ENCODE measurements around the gene CDKN3.
A peak's percentile ranks its signal among the peaks of the same experiment; 100 is the strongest.

Gene CDKN3

GRCh38 chr14:54396493-54397335 lies at the start of gene CDKN3:
CDKN3 (plus strand) TSS chr14:54397007; CDS start chr14:54397069, 62 bp downstream.
- peak; percentile 95 for DNase-seq (ENCODE audit: low read depth)

- no peak for DNase-seq (ENCODE audit: low read depth)
Measured at GRCh38 chr14:54347044-54347443, 49.8 kb upstream of the CDKN3 start.

- no peak for DNase-seq (ENCODE audit: low read depth)
Measured at GRCh38 chr14:54348001-54348611, 48.7 kb upstream of the CDKN3 start.

- no peak for DNase-seq (ENCODE audit: low read depth)
Measured at GRCh38 chr14:54348923-54349620, 47.7 kb upstream of the CDKN3 start.

- no peak for DNase-seq (ENCODE audit: low read depth)
Measured at GRCh38 chr14:54349713-54350112, 47.1 kb upstream of the CDKN3 start.

- DNase-seq (ENCODE audit: low read depth) = no peak
Measured at GRCh38 chr14:54350203-54350602, 46.6 kb upstream of the CDKN3 start.

- no peak for DNase-seq (ENCODE audit: low read depth)
Measured at GRCh38 chr14:54353266-54353665, 43.5 kb upstream of the CDKN3 start.

- no peak for DNase-seq (ENCODE audit: low read depth)
Measured at GRCh38 chr14:54353694-54354093, 43.1 kb upstream of the CDKN3 start.

GRCh38 chr14:54354096-54354495 lies 42.7 kb upstream of the CDKN3 start:
- no peak for DNase-seq (ENCODE audit: low read depth)

GRCh38 chr14:54354968-54355641 lies 41.7 kb upstream of the CDKN3 start:
- DNase-seq (ENCODE audit: low read depth) = no peak

GRCh38 chr14:54355698-54356097 lies 41.1 kb upstream of the CDKN3 start:
- DNase-seq (ENCODE audit: low read depth) = no peak

- no peak for DNase-seq (ENCODE audit: low read depth)
Measured at GRCh38 chr14:54356172-54356571, 40.6 kb upstream of the CDKN3 start.

GRCh38 chr14:54360667-54361066 lies 36.1 kb upstream of the CDKN3 start:
- no peak for DNase-seq (ENCODE audit: low read depth)

- DNase-seq (ENCODE audit: low read depth) = no peak
Measured at GRCh38 chr14:54362089-54362504, 34.7 kb upstream of the CDKN3 start.

GRCh38 chr14:54362759-54363437 lies 33.9 kb upstream of the CDKN3 start:
- no peak for DNase-seq (ENCODE audit: low read depth)

GRCh38 chr14:54364555-54365415 lies 32.0 kb upstream of the CDKN3 start:
- no peak for DNase-seq (ENCODE audit: low read depth)

- no peak for DNase-seq (ENCODE audit: low read depth)
Measured at GRCh38 chr14:54366736-54367735, 29.8 kb upstream of the CDKN3 start.

- DNase-seq (ENCODE audit: low read depth) = no peak
Measured at GRCh38 chr14:54368291-54368690, 28.5 kb upstream of the CDKN3 start.

GRCh38 chr14:54369343-54369742 lies 27.5 kb upstream of the CDKN3 start:
- DNase-seq (ENCODE audit: low read depth) = no peak

All from activated gamma-delta T cell treated with anti-CD3 and anti-CD28 coated beads, Interleukin-2, amount 50 U/mL, for 16 hours (primary cell).